HG03159 (cell line): ENCODE measurements around the gene UBE4B.

ENCODE experiments used
- ATAC-seq: cut with Tn5 transposase; IDR thresholded peaks from one replicate; pipeline ENCODE4 v1.9.1; 2021; ENCODE audit warnings: mild to moderate bottlenecking, moderate library complexity; ENCODE audit not compliant: unreplicated experiment

Gene UBE4B

DNA sequence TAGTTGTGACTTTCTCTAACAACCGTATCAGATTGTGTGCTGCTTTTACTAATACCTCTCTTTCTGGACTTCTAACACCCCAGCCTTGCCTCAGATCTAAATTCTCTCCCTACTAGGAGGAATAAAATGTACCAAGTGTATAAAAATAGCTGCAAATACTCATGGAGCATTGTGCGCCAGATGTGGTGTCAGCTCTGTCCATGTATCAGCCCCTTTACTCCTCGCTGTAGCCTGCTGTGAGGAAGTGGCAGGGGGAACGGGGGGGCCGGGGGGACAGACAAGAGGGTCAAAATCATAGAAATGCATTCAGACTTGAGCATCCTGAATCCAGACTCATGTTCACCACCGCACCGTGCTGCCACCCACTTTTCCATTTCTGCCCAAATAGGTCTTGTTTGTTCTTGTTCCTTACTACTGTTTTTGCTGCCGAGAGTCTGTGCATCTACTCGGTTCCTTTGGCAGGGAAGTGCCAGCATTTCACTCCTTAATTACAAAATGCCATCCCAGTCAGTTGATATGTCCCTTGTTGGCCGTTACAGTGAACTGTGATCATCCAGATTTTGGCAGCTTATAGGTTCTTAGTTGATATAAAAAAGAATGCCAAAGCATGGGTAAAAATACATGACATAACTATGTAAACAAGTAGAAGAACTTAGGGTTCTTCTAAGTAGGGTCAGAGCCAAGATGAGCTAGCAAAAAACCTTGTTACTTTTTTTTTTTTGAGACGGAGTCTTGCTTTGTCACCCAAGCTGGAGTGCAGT, 76.4 kb downstream of the UBE4B start:
- no peak for ATAC-seq

DNA sequence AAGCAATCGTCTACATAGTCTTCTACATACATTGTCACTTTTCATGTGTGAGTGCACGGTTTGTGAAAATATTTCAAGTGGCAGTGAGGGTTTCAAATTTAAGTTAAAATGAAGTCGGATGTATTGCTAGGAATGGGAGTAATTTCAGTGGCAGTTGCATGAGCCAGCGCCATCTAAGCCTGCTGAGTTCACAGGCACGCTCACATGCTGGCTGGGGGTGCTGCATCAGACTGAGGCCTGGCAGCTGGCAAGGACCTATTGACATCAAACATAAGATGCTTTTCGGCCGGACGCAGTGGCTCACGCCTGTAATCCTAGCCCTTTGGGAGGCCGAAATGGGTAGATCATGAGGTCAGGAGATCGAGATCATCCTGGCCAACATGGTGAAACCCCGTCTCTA, 80.7 kb downstream of the UBE4B start:
- no peak for ATAC-seq

DNA sequence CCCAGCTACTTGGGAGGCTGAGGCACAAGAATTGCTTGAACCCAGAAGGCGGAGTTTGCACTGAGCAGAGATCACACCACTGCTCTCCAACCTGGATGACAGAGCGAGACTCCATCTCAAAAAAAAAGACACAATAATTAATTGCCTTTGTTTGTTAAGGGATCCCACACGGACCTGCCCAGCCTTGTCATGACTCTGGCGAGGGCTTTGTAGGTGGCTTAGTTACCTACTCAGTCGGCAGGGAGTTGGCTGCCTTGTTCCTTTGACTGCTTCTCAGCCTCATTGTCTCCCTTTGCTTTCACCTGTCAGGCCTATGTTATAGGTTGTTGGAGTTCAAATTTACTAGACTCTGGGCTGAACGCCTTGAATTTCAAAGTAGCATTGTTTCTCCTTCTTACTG, 82.0 kb downstream of the UBE4B start:
- ATAC-seq: no peak

DNA sequence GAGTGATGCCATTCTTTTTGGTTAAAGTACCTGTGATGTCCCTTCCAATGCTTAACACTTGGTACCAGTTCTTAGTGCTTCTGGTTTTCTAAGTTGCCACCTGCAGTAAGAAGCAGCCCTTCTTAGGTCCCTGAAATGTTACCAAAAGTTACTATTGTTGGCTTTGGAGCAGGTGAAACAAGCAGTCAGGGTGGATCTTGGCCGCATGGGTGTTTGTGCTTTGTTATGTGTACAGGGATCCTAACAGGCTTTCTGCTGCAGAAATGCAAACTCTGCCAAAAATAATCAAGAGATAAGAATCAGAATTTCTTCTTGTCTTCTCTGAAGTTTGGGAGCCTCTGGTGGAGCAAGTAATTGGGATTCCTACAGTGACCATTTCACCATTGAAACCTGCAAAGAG, 84.4 kb downstream of the UBE4B start:
- ATAC-seq: no peak

DNA sequence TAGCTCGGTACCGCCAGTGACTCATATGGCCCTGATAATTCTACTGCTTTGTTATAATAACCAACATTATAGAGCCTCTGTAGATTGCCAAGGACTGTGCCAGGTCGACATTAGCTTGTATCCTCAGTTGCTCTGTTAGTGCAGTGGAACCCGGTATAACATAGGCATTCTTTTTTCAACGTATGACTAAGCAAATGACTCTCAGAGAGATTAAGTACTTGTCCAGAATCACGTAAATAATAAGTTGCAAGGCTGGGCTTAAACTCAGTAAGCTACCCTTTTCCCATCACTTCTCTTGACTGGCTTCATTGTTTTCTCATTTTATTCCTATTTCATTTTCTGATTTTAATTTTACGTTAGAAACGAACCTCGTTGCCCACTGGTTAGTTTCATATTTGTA, 85.1 kb downstream of the UBE4B start:
- ATAC-seq: no peak

DNA sequence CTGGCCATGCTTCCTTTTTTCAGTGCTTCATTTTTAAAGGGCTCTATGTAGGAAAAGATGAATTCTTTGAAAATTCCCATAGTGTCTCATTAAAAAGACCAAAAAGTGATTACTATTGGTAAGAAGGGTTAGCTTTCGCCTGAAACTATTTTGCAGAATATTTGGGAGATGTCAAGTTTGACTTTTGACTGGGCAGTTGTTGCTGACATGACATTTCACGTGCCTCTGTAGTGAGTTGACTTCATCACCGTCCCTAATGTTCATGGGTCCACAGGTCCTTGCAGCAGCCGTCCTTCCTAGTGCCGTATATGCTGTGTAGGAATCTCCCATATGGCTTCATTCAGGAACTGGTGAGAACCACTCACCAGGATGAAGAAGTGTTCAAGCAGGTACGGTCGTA, 88.9 kb downstream of the UBE4B start:
- ATAC-seq: no peak

DNA sequence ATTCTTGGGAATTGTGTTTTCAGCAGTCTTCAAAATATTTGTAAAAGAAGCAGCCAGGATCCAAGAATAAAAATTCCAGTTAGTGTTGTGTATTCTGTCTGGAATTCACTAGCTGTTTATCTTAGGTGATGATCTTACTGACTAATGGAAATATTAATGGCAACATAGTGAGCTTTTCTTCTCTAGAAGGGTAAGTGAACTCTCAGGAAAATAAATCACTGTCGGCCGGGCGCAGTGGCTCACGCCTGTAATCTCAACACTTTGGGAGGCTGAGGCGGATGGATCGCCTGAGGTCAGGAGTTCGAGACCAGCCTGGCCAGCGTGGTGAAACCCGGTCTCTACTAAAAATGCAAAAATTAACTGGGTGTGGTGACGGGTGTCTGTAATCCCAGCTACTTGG, 90.2 kb downstream of the UBE4B start:
- ATAC-seq: no peak

DNA sequence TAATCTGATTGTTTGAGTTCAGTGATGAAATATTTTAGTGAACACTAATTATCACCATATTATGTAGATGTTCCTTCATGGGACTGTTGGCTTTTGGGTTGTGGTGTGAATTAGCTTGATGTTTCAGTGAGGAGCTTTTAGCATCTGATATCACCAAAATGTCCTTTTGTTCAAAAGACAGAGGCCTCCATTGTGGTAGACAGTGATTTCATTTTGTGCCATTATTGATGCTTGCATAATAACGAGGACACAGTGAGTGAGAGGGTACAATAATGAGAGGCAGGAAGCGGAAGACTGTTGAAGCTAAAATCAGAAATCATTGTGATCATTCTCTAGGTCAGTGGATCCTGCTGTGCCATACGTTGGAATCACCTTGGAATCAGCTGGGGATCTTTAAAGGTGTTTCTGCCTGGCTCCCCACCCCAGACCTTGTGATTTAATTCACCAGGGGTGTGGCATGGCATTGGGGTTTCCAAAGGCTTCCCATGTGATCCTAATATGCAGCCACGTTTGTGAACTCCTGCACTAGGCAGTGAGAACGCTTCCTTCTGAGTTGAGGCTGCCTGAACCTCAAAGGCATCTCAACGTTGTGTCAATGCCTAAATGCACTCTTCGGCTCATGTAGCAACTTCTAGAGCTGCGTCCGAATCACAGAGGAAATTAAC, 95.5 kb downstream of the UBE4B start:
- ATAC-seq: no peak

DNA sequence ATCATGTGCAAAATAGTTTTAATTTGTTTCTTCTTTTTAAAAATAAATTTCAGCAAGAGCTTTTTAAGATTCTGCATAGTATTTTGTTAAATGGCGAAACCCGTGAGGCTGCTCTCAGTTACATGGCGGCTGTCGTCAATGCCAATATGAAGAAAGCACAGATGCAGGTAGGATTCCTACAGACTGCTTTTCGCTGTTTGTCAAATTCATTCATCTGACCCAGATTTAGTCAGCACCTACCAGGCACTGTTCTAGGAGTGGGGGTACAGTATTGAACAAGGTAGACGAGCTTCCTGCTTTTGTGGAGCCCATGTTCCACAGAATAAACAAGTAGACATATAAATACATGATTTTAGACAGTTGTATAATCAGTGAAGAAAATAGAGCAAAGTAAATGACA, 99.6 kb downstream of the UBE4B start:
- no peak for ATAC-seq

DNA sequence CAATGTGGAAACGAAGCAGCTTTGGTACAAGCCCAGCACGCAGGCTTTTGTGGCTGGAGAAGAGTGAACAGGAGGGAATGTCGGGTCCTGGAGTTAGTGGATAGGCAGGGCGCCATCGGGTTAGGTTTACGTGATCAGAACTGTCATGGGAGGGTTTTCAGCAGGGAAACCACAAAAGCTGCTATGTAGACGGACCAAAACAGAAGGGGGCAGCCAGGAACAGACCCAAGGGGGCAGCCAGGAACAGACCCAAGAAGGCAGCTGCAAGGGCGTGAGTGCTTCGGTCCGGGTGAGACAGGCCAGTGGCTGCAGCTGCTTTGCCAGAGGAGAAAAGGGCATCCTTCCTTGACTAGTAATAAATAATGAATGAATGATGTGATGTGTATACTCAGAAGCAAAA, 100.1 kb downstream of the UBE4B start:
- no peak for ATAC-seq

DNA sequence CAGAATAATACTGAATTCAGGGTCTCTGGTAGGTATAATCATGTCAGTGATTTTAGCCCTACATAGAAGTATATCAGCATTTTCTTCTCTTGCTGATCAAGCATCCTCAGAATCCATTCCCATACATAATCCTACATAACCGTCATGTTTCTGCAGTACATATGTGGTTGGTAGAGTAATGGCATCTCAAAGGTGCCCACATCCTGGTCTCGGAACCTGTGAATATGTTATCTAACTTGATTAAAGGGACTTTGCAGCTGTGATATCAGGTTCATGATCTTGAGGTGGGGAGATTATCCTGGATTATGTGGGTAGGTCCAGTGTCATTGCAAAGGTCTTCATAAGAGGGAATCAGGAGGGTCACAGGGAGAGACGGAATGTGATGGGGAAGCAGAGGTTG, 108.2 kb downstream of the UBE4B start:
- ATAC-seq: no peak

DNA sequence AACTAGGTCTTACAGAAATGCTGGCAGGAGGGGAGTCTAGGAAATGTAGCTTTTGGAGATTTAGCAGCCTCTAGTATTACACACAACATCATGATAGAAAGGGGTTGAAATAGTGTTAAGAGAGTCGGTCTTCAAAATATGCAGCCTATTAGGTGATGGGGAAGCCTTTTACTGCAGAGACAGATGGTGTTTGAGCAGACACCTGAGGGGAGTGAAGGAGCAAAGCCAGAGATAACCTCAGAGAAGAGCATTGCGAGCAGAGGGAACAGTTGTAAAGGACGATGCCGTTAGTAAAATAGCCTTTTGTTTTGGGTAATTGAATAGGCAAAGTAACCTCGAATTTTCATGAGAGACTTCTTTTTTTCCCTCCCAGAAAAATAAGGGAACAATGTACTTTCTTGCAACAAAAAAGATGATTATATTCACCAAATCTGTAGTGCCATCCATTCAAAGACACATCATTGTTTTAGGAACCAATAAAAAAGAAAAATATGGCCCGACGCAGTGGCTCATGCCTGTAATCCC, 111.3 kb downstream of the UBE4B start:
- no peak for ATAC-seq

DNA sequence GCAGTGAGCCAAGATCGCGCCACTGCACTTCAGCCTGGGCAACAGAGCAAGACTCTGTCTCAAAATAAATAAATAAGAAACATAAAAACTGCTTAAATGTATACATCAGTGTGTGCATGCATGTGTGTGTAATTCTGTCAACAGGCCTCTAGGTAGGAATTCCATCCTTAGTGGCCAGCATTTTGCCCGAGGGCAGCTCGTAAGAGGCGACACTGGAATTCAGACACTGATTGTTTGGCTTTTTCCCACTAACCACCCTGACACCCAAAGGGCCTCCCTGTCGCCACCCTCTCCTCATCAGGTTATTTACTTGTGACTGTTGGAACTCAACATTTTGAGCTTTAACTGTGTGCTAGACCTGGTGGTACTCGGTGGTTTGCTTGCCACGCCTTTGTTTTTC, 113.6 kb downstream of the UBE4B start:
- no peak for ATAC-seq

DNA sequence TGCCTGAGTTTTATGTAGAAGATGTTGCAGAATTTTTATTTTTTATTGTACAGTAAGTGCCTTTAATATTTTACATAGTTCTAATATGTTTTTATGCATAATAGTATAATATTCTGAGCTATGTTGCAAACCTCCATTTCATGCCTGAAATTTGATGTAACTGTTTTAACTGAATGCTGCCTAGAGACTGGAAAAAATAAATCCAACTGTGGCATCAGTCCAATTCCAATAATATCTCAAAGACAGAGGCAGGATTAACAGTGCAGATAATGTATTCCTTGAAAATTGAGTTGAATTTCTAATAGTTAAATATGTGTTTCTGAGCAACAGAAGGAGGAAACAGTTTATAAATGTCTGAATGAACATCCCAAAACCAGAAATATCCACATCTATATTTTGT, 116.5 kb downstream of the UBE4B start:
- no peak for ATAC-seq

DNA sequence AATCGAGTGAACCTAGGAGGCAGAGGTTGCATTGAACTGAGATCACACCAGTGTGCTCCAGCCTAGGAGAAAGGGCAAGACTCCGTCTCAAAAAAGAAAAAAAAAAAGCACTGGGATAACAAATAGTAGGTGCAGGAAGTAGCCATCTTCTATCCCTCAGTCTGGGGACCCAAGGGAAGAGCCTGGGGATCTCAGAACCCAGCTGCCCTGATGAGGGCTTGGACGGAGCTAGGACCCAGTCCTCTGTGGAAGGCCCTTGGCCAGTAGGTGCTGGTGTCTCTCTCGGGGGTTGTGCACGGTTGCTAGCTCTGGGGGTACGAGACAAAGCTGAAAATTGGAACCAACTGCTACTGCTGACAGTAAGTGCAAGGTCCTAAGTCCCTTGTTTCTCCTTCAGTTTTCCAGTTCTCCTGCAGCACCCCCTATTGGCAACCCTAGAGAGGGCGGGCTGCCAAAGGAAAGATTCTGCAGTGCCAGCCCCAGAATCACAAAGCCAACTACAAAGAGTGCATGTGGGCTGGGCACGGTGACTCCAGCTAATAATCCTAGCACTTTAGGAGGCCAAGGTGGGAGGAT, 120.0 kb downstream of the UBE4B start:
- ATAC-seq: no peak

DNA sequence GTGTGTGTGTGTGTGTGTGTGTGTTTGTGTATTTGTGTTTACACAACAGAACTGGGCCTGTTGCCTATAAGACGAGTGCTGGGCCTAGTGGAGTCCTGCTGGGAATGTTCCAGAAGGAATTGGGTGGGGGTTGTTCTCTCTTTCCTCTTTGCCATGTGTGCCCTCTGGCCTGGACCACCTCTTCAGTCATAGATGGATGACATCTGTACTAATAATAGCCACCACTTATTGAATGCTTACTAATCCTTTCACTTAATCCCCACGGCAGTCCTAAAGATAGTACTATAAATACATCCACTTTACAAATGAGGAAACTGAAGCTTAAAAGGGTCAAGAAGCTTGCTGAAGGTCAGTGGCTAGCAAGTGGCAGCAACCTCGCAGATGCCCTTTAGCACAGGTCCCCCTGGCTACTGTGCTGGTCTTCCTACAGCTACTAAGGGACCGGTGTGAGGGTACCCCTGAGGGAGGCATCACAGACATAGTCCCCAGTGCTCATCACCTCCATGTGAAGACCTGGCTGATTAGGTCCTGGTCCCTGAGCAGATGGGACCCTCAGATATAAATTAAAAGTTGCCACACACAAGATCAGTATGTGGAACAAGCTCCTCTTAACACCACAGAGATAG, 122.4 kb downstream of the UBE4B start:
- ATAC-seq: no peak

DNA sequence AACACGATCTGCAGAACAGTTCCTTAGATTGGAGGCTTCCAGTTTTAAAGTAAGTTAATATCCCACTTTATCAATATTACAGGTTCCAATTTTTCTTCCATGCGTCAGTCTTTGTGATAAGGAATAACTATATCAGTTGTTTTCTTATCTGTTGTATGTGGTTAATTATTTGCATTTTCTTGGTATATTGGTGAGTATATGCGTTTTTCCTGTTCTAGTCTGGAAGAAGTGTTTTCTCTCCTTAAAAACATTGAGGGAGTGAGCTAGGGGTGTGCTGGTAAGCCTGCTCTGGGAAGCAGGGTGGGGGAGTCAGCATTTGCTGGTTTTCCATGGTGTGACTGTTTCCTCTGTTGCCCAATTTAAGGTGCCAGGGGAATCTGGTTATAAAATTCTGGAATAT, 127.4 kb downstream of the UBE4B start:
- ATAC-seq: no peak

DNA sequence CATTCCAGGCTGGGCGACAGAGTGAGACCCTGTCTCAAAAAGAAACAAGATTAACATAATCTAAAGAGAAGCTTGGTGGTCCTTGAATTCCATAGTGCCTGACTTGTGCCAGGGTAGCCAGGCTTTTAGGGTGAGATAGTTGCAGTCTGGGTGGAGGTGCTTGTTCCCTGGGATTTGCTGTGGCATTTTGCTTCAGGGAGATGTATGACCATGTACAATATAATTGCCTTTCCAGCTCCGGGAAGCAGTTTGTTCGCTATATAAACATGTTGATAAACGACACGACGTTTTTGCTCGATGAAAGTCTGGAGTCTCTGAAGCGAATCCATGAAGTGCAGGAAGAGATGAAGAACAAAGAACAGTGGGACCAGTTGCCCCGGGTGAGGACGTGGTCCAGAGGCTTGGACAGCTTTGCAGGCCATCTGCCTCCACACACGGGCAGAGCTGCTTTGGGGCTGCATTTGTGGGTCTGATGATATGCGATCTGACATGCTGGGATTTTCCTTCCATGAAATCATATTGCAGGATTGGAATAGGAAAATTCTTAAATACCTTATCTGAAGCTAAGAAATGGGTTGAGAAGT, 128.2 kb downstream of the UBE4B start:
- no peak for ATAC-seq

DNA sequence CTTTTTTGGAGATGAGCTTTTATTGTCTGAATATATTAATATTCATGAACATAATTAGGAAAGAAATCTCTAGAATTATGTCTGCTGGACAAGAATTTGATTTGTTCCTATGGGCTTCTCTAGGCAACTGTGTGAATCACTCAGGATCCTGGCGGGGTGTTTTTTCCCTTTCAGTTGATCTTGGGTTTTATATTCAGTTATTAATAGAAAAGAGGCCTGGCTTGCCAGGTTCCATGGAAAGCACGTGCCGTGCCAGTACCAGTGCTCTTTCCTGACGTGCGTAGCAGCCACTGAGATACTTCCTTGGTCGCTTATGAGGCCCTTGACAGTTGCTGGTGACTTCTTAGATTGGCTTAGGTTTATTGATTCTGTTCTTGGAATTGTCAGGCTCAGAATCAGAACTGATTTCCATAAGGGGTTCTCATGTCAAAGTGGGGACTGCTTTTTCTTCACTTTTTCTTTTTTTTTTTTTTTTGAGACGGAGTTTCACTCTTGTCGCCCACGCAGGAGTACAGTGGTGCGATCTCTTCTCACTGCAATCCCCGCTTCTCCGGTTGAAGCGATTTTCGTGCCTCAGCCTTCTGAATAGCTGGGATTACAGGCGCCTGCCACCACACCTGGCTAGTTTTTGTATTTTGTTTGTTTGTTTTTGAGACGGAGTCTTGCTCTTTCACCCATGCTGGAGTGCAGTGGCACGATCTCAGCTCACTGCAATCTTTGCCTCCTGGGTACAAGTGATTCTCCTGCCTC, 129.0 kb downstream of the UBE4B start:
- ATAC-seq: no peak

DNA sequence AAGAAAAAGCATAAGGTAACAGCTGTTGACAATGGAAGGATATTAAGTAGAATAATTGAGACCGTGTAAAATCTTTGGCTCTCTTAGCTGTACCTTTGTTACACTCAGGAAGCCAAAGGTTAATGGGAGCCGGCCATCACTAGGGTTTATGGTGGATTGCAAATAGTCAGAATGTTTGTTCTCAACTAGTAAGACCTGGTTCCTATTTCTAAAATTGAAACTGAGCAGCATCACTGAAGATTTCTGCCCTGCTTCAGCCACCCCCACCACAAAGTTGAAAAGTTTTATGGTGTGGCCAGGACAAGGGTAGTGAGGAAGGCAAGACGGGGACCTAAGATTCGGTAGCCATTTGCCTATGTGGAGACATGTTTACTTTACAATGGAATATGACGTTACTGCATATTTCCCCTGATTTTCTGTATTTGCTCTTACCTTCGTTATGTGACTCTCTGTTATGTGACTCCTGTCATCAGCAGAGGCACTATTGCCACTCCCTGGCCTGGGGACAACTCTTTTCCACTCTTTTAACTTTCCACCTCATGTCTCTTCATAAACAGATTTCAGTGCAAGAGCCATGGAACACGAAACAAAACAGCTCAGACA, 136.3 kb downstream of the UBE4B start:
- ATAC-seq: no peak
